HepG2 (cell line): ENCODE data around the gene CD4. TPM values are rescaled to one million over a fixed set of nuclear protein-coding genes. Genes with fewer than 3 reads are reported as not detected.
A peak's percentile ranks its signal among the peaks of the same experiment; 100 is the strongest.

Experiments used
- CEBPZ ChIP-seq: IDR thresholded peaks from 2 replicates; pipeline ENCODE4 v1.6.1; 2012; ENCODE audit warnings: low read length, improper control_type of control experiment
- DNMT1 ChIP-seq: sonication (generic); formaldehyde crosslinking; IDR thresholded peaks from 2 replicates; pipeline ENCODE4 v1.5.1; 2020; ENCODE audit warnings: mild to moderate bottlenecking, missing genetic modification reagents
- ETV5 ChIP-seq: IDR thresholded peaks from 2 replicates; pipeline ENCODE4 v1.6.1; 2018; ENCODE audit warnings: missing biosample characterization, missing genetic modification reagents, inconsistent platforms, borderline replicate concordance
- IRX3 ChIP-seq: sonication (generic); formaldehyde crosslinking; IDR thresholded peaks from 2 replicates; pipeline ENCODE4 v1.8.1; 2023; ENCODE audit warnings: mild to moderate bottlenecking, low read depth, missing genetic modification reagents, borderline replicate concordance
- KMT2A ChIP-seq: sonication (generic); formaldehyde crosslinking; IDR thresholded peaks from 2 replicates; pipeline ENCODE4 v1.4.0; 2020; ENCODE audit warnings: missing genetic modification reagents
- MEIS2 ChIP-seq: sonication (generic); formaldehyde crosslinking; IDR thresholded peaks from 2 replicates; pipeline ENCODE4 v1.9.0; 2021; ENCODE audit warnings: mild to moderate bottlenecking, missing genetic modification reagents
- POGZ ChIP-seq: sonication (generic); formaldehyde crosslinking; IDR thresholded peaks from 2 replicates; pipeline ENCODE4 v1.4.0; 2020; ENCODE audit warnings: mild to moderate bottlenecking, missing genetic modification reagents
- RFX5 ChIP-seq: IDR thresholded peaks from 2 replicates; pipeline ENCODE4 v1.6.1; 2011; ENCODE audit warnings: low read depth, low read length, improper control_type of control experiment
- ZBTB7B ChIP-seq: sonication (generic); formaldehyde crosslinking; IDR thresholded peaks from 2 replicates; pipeline ENCODE4 v1.4.0; 2020; ENCODE audit warnings: missing genetic modification reagents
- ZFP1 ChIP-seq: IDR thresholded peaks from 2 replicates; pipeline ENCODE4 v1.6.1; 2016
- ZKSCAN1 ChIP-seq: fragments of 150-350 bp; IDR thresholded peaks from 2 replicates; pipeline ENCODE4 v1.6.1; 2014; ENCODE audit warnings: low read length
- ZMAT3 ChIP-seq: sonication (generic); formaldehyde crosslinking; conservative IDR thresholded peaks from 2 replicates; pipeline ENCODE4 v1.7.0; 2021; ENCODE audit warnings: missing genetic modification reagents
- ZNF24 ChIP-seq: fragments of 450-650 bp; IDR thresholded peaks from 2 replicates; pipeline ENCODE4 v1.6.1; 2017; ENCODE audit warnings: antibody characterized with exemption, mild to moderate bottlenecking
- ZNF3 ChIP-seq: IDR thresholded peaks from 2 replicates; pipeline ENCODE4 v1.7.0; 2017; ENCODE audit warnings: inconsistent platforms
- ZNF563 ChIP-seq: sonication (generic); formaldehyde crosslinking; IDR thresholded peaks from 2 replicates; pipeline ENCODE4 v1.8.0; 2022; ENCODE audit warnings: mild to moderate bottlenecking, moderate library complexity, missing genetic modification reagents
- ZNF776 ChIP-seq: sonication (generic); formaldehyde crosslinking; IDR thresholded peaks from 2 replicates; pipeline ENCODE4 v1.4.0; 2020; ENCODE audit warnings: mild to moderate bottlenecking, missing genetic modification reagents
- ZSCAN30 ChIP-seq: sonication (generic); formaldehyde crosslinking; IDR thresholded peaks from 2 replicates; pipeline ENCODE4 v1.5.0; 2020; ENCODE audit warnings: mild to moderate bottlenecking, missing genetic modification reagents
- polyA plus RNA-seq, 8 experiments: library from polyadenylated mRNA; depleted of rRNA in 3 of 8; stranded (reverse) in 7 of 8; unstranded in 1 of 8; fragments of >200 nt; fragmentation: Illumina TruSeq in 4 of 8; extraction: Trizol in 4 of 8; gene quantifications; 2 replicates each; pipeline versions ENCODE4 v1.2.1 to v1.2.3, GENCODE V29; 2011 to 2016; ENCODE audit warnings: low read depth in 4 of 8, missing spikeins in 1 of 8, mixed read lengths in 1 of 8; ENCODE audit not compliant: insufficient read depth in 1 of 8
- total RNA-seq, 5 experiments: library from RNA; depleted of rRNA; stranded (reverse); fragments of >200 nt; fragmentation: Illumina TruSeq; extraction: Trizol; gene quantifications; 2 replicates each; pipeline ENCODE4 v1.2.3, GENCODE V29; 2016; ENCODE audit warnings: low read depth in 1 of 5
- TF ChIP-seq, protein P1 (sequence below): sonication (generic); formaldehyde crosslinking; IDR thresholded peaks from 2 replicates; pipeline ENCODE4 v1.5.0; 2020; ENCODE audit warnings: mild to moderate bottlenecking, missing genetic modification reagents
- TF ChIP-seq, protein P2 (sequence below): IDR thresholded peaks from 2 replicates; pipeline ENCODE4 v1.6.1; 2012; ENCODE audit warnings: low read depth, low read length, improper control_type of control experiment
- TF ChIP-seq, protein P3 (sequence below): sonication (generic); formaldehyde crosslinking; IDR thresholded peaks from 2 replicates; pipeline ENCODE4 v1.5.0; 2020; ENCODE audit warnings: missing genetic modification reagents, mild to moderate bottlenecking, borderline replicate concordance

The CD4 gene
- total and polyA plus RNA-seq, 2 of the 13 experiments (the other 11 are each of a cell fraction or from before 2014, with no cell fraction given): 0.07 to 0.95 TPM

DNA sequence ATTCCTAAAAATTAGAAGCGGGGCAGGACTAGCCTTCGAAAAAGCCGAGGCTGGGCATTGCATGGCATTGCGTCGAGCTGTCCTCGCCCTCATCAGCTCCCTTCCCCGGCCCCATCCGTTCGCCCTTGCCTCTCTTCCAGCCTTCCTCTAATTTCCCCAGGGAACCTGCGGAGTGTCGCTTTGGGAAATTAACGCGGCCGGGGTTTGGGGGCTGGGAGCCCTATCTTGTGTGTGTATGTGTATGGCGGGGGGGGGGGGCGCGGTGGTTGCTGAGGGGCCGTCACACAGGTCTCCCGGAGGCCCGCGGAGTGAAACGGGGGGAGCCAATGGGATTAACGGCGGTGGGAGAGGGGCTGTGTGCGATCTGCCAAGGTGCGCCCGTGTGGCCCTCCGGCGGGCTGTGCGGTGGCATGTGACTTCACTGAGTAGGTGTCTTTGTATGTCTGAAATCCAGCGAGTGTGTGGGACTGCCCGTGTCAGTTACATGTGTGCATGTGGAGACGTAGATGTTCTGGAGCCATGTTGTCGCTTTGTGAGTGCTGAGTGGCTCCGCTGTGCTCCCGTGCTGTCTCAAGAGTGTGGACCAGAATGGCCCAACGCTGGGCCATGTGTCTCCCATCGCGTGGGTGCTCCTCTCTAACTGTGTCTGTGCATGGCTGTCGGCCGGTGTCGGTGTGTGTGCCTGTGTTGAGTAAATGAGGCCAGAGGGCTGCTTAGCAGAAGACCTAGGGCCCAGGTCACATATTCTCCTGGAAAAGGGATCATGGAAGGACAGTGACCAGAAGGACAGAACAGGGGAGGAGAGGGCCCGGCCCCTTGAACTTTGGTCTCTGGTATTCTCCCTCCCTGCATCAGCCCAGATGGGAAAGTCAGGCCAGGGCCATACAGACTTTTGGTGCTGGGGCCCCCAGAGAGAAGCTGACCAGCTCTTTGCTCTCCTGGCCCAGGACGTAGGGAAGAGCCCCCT is 21.7 kb upstream of the CD4 start (continued):
- TF ChIP-seq, protein P1, sequence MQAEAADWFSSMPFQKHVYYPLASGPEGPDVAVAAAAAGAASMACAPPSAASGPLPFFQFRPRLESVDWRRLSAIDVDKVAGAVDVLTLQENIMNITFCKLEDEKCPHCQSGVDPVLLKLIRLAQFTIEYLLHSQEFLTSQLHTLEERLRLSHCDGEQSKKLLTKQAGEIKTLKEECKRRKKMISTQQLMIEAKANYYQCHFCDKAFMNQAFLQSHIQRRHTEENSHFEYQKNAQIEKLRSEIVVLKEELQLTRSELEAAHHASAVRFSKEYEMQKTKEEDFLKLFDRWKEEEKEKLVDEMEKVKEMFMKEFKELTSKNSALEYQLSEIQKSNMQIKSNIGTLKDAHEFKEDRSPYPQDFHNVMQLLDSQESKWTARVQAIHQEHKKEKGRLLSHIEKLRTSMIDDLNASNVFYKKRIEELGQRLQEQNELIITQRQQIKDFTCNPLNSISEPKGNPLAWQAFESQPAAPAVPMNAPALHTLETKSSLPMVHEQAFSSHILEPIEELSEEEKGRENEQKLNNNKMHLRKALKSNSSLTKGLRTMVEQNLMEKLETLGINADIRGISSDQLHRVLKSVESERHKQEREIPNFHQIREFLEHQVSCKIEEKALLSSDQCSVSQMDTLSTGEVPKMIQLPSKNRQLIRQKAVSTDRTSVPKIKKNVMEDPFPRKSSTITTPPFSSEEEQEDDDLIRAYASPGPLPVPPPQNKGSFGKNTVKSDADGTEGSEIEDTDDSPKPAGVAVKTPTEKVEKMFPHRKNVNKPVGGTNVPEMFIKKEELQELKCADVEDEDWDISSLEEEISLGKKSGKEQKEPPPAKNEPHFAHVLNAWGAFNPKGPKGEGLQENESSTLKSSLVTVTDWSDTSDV: no peak
- TF ChIP-seq ZKSCAN1 (0 out of 2 replicates have a peak, but pooled peaks have one; percentile 15), ZSCAN30 (CRISPR knock-in tag) (no peak), ZMAT3 (CRISPR knock-in tag) (no peak; the same call in 1 of the 2 replicates), ETV5 (CRISPR knock-in tag) (no peak; the same call in 1 of the 2 replicates), ZBTB7B (no peak), ZFP1 (no peak), RFX5 (no peak), IRX3 (CRISPR knock-in tag) (no peak), CEBPZ (no peak), ZNF3 (CRISPR knock-in tag) (no peak), POGZ (CRISPR knock-in tag) (no peak), ZNF776 (CRISPR knock-in tag) (no peak), ZNF24 (no peak), MEIS2 (CRISPR knock-in tag) (no peak), KMT2A (CRISPR knock-in tag) (no peak), DNMT1 (CRISPR knock-in tag) (no peak), ZNF563 (CRISPR knock-in tag) (no peak; the same call in 1 of the 2 replicates)
- TF ChIP-seq, protein P2, sequence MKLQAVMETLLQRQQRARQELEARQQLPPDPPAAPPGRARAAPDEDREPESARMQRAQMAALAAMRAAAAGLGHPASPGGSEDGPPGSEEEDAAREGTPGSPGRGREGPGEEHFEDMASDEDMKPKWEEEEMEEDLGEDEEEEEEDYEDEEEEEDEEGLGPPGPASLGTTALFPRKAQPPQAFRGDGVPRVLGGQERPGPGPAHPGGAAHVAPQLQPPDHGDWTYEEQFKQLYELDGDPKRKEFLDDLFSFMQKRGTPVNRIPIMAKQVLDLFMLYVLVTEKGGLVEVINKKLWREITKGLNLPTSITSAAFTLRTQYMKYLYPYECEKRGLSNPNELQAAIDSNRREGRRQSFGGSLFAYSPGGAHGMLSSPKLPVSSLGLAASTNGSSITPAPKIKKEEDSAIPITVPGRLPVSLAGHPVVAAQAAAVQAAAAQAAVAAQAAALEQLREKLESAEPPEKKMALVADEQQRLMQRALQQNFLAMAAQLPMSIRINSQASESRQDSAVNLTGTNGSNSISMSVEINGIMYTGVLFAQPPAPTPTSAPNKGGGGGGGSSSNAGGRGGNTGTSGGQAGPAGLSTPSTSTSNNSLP: no peak
- TF ChIP-seq, protein P3, sequence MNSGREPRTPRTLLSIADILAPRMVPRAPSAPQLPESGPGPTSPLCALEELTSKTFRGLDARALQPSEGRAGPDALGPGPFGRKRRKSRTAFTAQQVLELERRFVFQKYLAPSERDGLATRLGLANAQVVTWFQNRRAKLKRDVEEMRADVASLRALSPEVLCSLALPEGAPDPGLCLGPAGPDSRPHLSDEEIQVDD (CRISPR knock-in tag): no peak
